Measurements from ENCODE around the gene TULP4. TPM values are rescaled to one million over a fixed set of nuclear protein-coding genes. Genes with fewer than 3 reads are reported as not detected.
A peak's percentile ranks its signal among the peaks of the same experiment; 100 is the strongest.

Gene TULP4
- total and polyA plus RNA-seq, 4 experiments from 2014 or later: 14.8 to 94.1 (median 63.6) TPM

GRCh38 chr6:158500016-158500735, 187.9 kb downstream of the TULP4 start:
- no peak for DNase-seq
- Histone ChIP-seq H3K27me3 (ENCODE audit: insufficient read depth, low read length) (no peaks in the 10 kb centered on the region), H3K36me3 (ENCODE audit: insufficient read depth, low read length) (no peaks in the 10 kb centered on the region), H3K4me1 (ENCODE audit: insufficient read depth, low read length) (no peaks in the 10 kb centered on the region), H3K9me3 (ENCODE audit: control insufficient read depth in 1 of 2, low read length in 2 of 2) (no peaks in the 10 kb centered on the region), H3K4me3 (ENCODE audit: low read length in 2 of 2) (no peak overlapping the region), H3K27ac (ENCODE audit: low read depth, low read length) (no peak overlapping the region)
- CTCF ChIA-PET (ENCODE audit: partially characterized antibody): interaction anchor here (1.1 to 2.4 kb wide), 2 partner anchors 14 to 279 kb away, joined by 3 to 9 read pairs; no protein-coding TSS in a partner anchor
- intact Hi-C loops (cut with micrococcal nuclease): no loop called here
- POLR2A ChIA-PET (ENCODE audit: partially characterized antibody): no interaction called here
- H3K27ac Mint-ChIP-seq: no peak overlapping the region
- peaks cover 0 to 3% (median 0%) of the 10 kb centered on the region in 4 donors for H3K4me1 Mint-ChIP-seq
- H3K4me3 Mint-ChIP-seq: no peak overlapping the region
- H3K9me3 Mint-ChIP-seq: peaks cover 0 to 2% (median 0%) of the 10 kb centered on the region in 8 donors
- no peaks in the 10 kb centered on the region for H3K27me3 Mint-ChIP-seq
- peaks cover 36 to 49% of the 10 kb centered on the region in 2 donors for H3K36me3 Mint-ChIP-seq

GRCh38 chr6:158501360-158502262, 189.3 kb downstream of the TULP4 start:
- Histone ChIP-seq H3K27me3 (ENCODE audit: insufficient read depth, low read length) (no peaks in the 10 kb centered on the region), H3K4me3 (ENCODE audit: low read length in 2 of 2) (no peak overlapping the region), H3K27ac (ENCODE audit: low read depth, low read length) (no peak overlapping the region), H3K9me3 (ENCODE audit: control insufficient read depth in 1 of 2, low read length in 2 of 2) (no peaks in the 10 kb centered on the region), H3K36me3 (ENCODE audit: insufficient read depth, low read length) (peaks cover under 1% of the 10 kb centered on the region), H3K4me1 (ENCODE audit: insufficient read depth, low read length) (no peaks in the 10 kb centered on the region)
- no peak for DNase-seq
- CTCF ChIA-PET (ENCODE audit: partially characterized antibody): no interaction called here
- Mint-ChIP-seq H3K27me3 (no peaks in the 10 kb centered on the region), H3K4me3 (no peak overlapping the region), H3K27ac (peak overlapping the region in 1 of 7 donors; percentile 36), H3K36me3 (peaks cover 40 to 53% of the 10 kb centered on the region in 2 donors), H3K9me3 (peaks cover 0 to 2% (median 0%) of the 10 kb centered on the region in 8 donors), H3K4me1 (peaks cover 0 to 3% (median 0%) of the 10 kb centered on the region in 4 donors)
- POLR2A ChIA-PET (ENCODE audit: partially characterized antibody): no interaction called here
- intact Hi-C loops (cut with micrococcal nuclease): no loop called here

GRCh38 chr6:158502263-158502950, 190.1 kb downstream of the TULP4 start:
- Histone ChIP-seq H3K27ac (ENCODE audit: low read depth, low read length) (no peak overlapping the region), H3K4me1 (ENCODE audit: insufficient read depth, low read length) (no peaks in the 10 kb centered on the region), H3K4me3 (ENCODE audit: low read length in 2 of 2) (no peak overlapping the region), H3K36me3 (ENCODE audit: insufficient read depth, low read length) (peaks cover 8% of the 10 kb centered on the region), H3K9me3 (ENCODE audit: control insufficient read depth in 1 of 2, low read length in 2 of 2) (no peaks in the 10 kb centered on the region), H3K27me3 (ENCODE audit: insufficient read depth, low read length) (no peaks in the 10 kb centered on the region)
- Mint-ChIP-seq H3K27ac (no peak overlapping the region), H3K4me3 (no peak overlapping the region), H3K4me1 (peaks cover 0 to 3% (median 0%) of the 10 kb centered on the region in 4 donors), H3K27me3 (no peaks in the 10 kb centered on the region), H3K9me3 (peaks cover 0 to 2% (median 0%) of the 10 kb centered on the region in 8 donors), H3K36me3 (peaks cover 42 to 53% of the 10 kb centered on the region in 2 donors)
- ChIA-PET CTCF (ENCODE audit: partially characterized antibody) (no interaction called here), POLR2A (ENCODE audit: partially characterized antibody) (no interaction called here)
- no peak for DNase-seq
- intact Hi-C loops (cut with micrococcal nuclease): no loop called here

GRCh38 chr6:158503222-158503621, 191.0 kb downstream of the TULP4 start:
- peaks cover 8% of the 10 kb centered on the region for H3K36me3 ChIP-seq (ENCODE audit: insufficient read depth, low read length)
- no peaks in the 10 kb centered on the region for H3K9me3 ChIP-seq (ENCODE audit: control insufficient read depth in 1 of 2, low read length in 2 of 2)
- POLR2A ChIA-PET (ENCODE audit: partially characterized antibody): no interaction called here
- no peak for DNase-seq
- peaks cover 0 to 3% (median 0%) of the 10 kb centered on the region in 4 donors for H3K4me1 Mint-ChIP-seq
- peaks cover 0 to 2% (median 0%) of the 10 kb centered on the region in 8 donors for H3K9me3 Mint-ChIP-seq
- no peaks in the 10 kb centered on the region for H3K27me3 Mint-ChIP-seq
- H3K27me3 ChIP-seq (ENCODE audit: insufficient read depth, low read length): no peaks in the 10 kb centered on the region
- H3K4me3 Mint-ChIP-seq: no peak overlapping the region
- CTCF ChIA-PET (ENCODE audit: partially characterized antibody): no interaction called here
- peaks cover 45 to 49% of the 10 kb centered on the region in 2 donors for H3K36me3 Mint-ChIP-seq
- H3K27ac ChIP-seq (ENCODE audit: low read depth, low read length): no peak overlapping the region
- H3K27ac Mint-ChIP-seq: peak overlapping the region in 1 of 7 donors; percentile 79
- H3K4me3 ChIP-seq (ENCODE audit: low read length in 2 of 2): no peak overlapping the region
- intact Hi-C loops (cut with micrococcal nuclease): no loop called here
- H3K4me1 ChIP-seq (ENCODE audit: insufficient read depth, low read length): no peaks in the 10 kb centered on the region

- Mint-ChIP-seq H3K36me3 (peaks cover 40 to 43% of the 10 kb centered on the region in 2 donors), H3K4me3 (no peak overlapping the region)
- POLR2A ChIA-PET (ENCODE audit: partially characterized antibody): no interaction called here
These were observed 191.6 kb downstream of the TULP4 start for GRCh38 chr6:158503846-158504245.

GRCh38 chr6:158505194-158505593, 192.9 kb downstream of the TULP4 start:
- H3K36me3 Mint-ChIP-seq: peaks cover 33 to 34% of the 10 kb centered on the region in 2 donors
- H3K27ac Mint-ChIP-seq: peak overlapping the region in 2 of 7 donors; percentile 24 to 28
- peaks cover 0 to 2% (median 0%) of the 10 kb centered on the region in 8 donors for H3K9me3 Mint-ChIP-seq
- peaks cover 8% of the 10 kb centered on the region for H3K36me3 ChIP-seq (ENCODE audit: insufficient read depth, low read length)
- H3K27me3 ChIP-seq (ENCODE audit: insufficient read depth, low read length): no peaks in the 10 kb centered on the region
- no peaks in the 10 kb centered on the region for H3K27me3 Mint-ChIP-seq
- ChIA-PET POLR2A (ENCODE audit: partially characterized antibody) (no interaction called here), CTCF (ENCODE audit: partially characterized antibody) (no interaction called here)
- intact Hi-C loops (cut with micrococcal nuclease): no loop called here
- no peak overlapping the region for H3K4me3 Mint-ChIP-seq
- no peaks in the 10 kb centered on the region for H3K4me1 ChIP-seq (ENCODE audit: insufficient read depth, low read length)
- no peaks in the 10 kb centered on the region for H3K9me3 ChIP-seq (ENCODE audit: control insufficient read depth in 1 of 2, low read length in 2 of 2)
- peaks cover 0 to 3% (median 0%) of the 10 kb centered on the region in 4 donors for H3K4me1 Mint-ChIP-seq
- no peak for DNase-seq
- H3K4me3 ChIP-seq (ENCODE audit: low read length in 2 of 2): no peak overlapping the region
- no peak overlapping the region for H3K27ac ChIP-seq (ENCODE audit: low read depth, low read length)

More at GRCh38 chr6:158503846-158504245, 191.6 kb downstream of the TULP4 start:
- H3K27me3 ChIP-seq (ENCODE audit: insufficient read depth, low read length): no peaks in the 10 kb centered on the region
- no peak overlapping the region for H3K27ac ChIP-seq (ENCODE audit: low read depth, low read length)
- intact Hi-C loops (cut with micrococcal nuclease): no loop called here
- DNase-seq: no peak
- no peaks in the 10 kb centered on the region for H3K4me1 ChIP-seq (ENCODE audit: insufficient read depth, low read length)
- H3K27me3 Mint-ChIP-seq: no peaks in the 10 kb centered on the region
- no peak overlapping the region for H3K4me3 ChIP-seq (ENCODE audit: low read length in 2 of 2)
- no peaks in the 10 kb centered on the region for H3K9me3 ChIP-seq (ENCODE audit: control insufficient read depth in 1 of 2, low read length in 2 of 2)
- peaks cover 0 to 3% (median 0%) of the 10 kb centered on the region in 4 donors for H3K4me1 Mint-ChIP-seq
- peaks cover 0 to 2% (median 0%) of the 10 kb centered on the region in 8 donors for H3K9me3 Mint-ChIP-seq
- CTCF ChIA-PET (ENCODE audit: partially characterized antibody): no interaction called here
- H3K27ac Mint-ChIP-seq: no peak overlapping the region
- peaks cover 8% of the 10 kb centered on the region for H3K36me3 ChIP-seq (ENCODE audit: insufficient read depth, low read length)

Measured in CD4-positive, alpha-beta memory T cell (primary cell).